Activated effector memory CD4-positive, alpha-beta T cell treated with anti-CD3 and anti-CD28 coated beads, Interleukin-2, amount 50 U/mL, for 16 hours (primary cell): ENCODE measurements around the gene SLC25A41.
A peak's percentile ranks its signal among the peaks of the same experiment; 100 is the strongest.

ENCODE experiments used
- DNase-seq: peaks from one replicate; pipeline ENCODE4 v3.0.0-alpha.2; 2020

SLC25A41 gene

GRCh38 chr19:6433663-6434062 is at the start of gene SLC25A41:
Gene SLC25A41, minus strand, starts transcription at chr19:6433763. Its CDS starts 70 bp downstream, at chr19:6433693.
- DNase-seq, result no peak

GRCh38 chr19:6483235-6483634 is 49.7 kb upstream of the SLC25A41 start:
- DNase-seq, result no peak

- no peak for DNase-seq
These were observed 48.8 kb upstream of the SLC25A41 start for GRCh38 chr19:6482343-6482686.

- DNase-seq, result peak; percentile 87
These were observed 48.2 kb upstream of the SLC25A41 start, which contains the start of gene DENND1C for GRCh38 chr19:6481541-6482342. Gene DENND1C, minus strand, starts transcription at chr19:6481787. Its CDS starts 92 bp downstream, at chr19:6481695.

GRCh38 chr19:6480848-6481415 is 47.4 kb upstream of the SLC25A41 start:
- DNase-seq, result no peak

GRCh38 chr19:6479836-6480398 is 46.4 kb upstream of the SLC25A41 start:
- no peak for DNase-seq

GRCh38 chr19:6478815-6479214 is 45.3 kb upstream of the SLC25A41 start:
- no peak for DNase-seq

- DNase-seq, result no peak
These were observed 43.4 kb upstream of the SLC25A41 start for GRCh38 chr19:6476896-6477431.

GRCh38 chr19:6476155-6476895 is 42.8 kb upstream of the SLC25A41 start:
- peak; percentile 87 for DNase-seq

- DNase-seq, result no peak
These were observed 42.0 kb upstream of the SLC25A41 start for GRCh38 chr19:6475321-6476108.

GRCh38 chr19:6473647-6474046 is 40.1 kb upstream of the SLC25A41 start:
- no peak for DNase-seq

GRCh38 chr19:6472713-6473112 is 39.1 kb upstream of the SLC25A41 start:
- no peak for DNase-seq

GRCh38 chr19:6471076-6471475 is 37.5 kb upstream of the SLC25A41 start:
- DNase-seq, result no peak

- DNase-seq, result no peak
These were observed 36.6 kb upstream of the SLC25A41 start for GRCh38 chr19:6470173-6470572.

- DNase-seq, result no peak
These were observed 33.8 kb upstream of the SLC25A41 start for GRCh38 chr19:6467384-6467783.

GRCh38 chr19:6466526-6467248 is 33.1 kb upstream of the SLC25A41 start:
- no peak for DNase-seq

GRCh38 chr19:6465663-6466062 is 32.1 kb upstream of the SLC25A41 start:
- DNase-seq, result no peak

GRCh38 chr19:6465006-6465405 is 31.4 kb upstream of the SLC25A41 start:
- no peak for DNase-seq

- peak; percentile 84 for DNase-seq
These were observed 30.7 kb upstream of the SLC25A41 start, which contains the start of gene CRB3 for GRCh38 chr19:6464070-6464873. Gene CRB3, plus strand, starts transcription at chr19:6464271. Its CDS starts 431 bp downstream, at chr19:6464702.

- DNase-seq, result peak; percentile 98
These were observed 26.7 kb upstream of the SLC25A41 start for GRCh38 chr19:6460099-6460884.
